HCT116 (cell line): ENCODE data around the gene CGNL1. TPM values are rescaled to one million over a fixed set of nuclear protein-coding genes. Genes with fewer than 3 reads are reported as not detected.

ENCODE experiments used
- ATAC-seq: fragments of 200-7000 bp; cut with Tn5 transposase; 2 replicates; pipeline ENCODE4 v1.9.1; 2020; ENCODE audit warnings: mild to moderate bottlenecking, moderate library complexity
- BruUV-seq: library from RNA; stranded (reverse); fragments of 400-500 nt; replicated peaks from 2 replicates; lab custom pipeline; 2021; lab: Mats Ljungman, UMichigan
- CTCF ChIA-PET: fragments of 300-600 bp; sonication (Branson Sonifier 250); formaldehyde crosslinking; loops from one replicate; lab custom pipeline; 2021; ENCODE audit warnings: antibody characterized with exemption; lab: Charles Lee
- POLR2A ChIA-PET: fragments of 300-600, 350-600 bp; sonication (Branson Sonifier 250); formaldehyde crosslinking; loops from one replicate; lab custom pipeline; 2021; ENCODE audit warnings: antibody characterized with exemption; lab: Charles Lee
- RAD21 ChIA-PET, 2 experiments: fragments of 300-600 bp; sonication (Branson Sonifier 250); formaldehyde crosslinking; loops; one replicate each; lab custom pipeline; 2023; ENCODE audit warnings: low total read pairs in 2 of 2; ENCODE audit not compliant: uncharacterized antibody in 2 of 2, unreplicated experiment in 2 of 2, low non-redundant PET in 1 of 2; lab: Charles Lee
- DNase-seq: peaks from one replicate; pipeline ENCODE4 v3.0.0-alpha.2; 2010; ENCODE audit warnings: low read depth, low spot score
- H2AFZ ChIP-seq: fragments of 200-600 bp; shearing (Covaris generic), sonication (generic); 2 replicates; pipeline ENCODE4 v1.6.1; 2017; ENCODE audit warnings: low read depth, mixed run types, mixed read lengths, antibody characterized with exemption, low read length; ENCODE audit not compliant: poor library complexity, severe bottlenecking
- H3K27ac ChIP-seq: 2 replicates; pipeline ENCODE4 v1.5.1; 2012; ENCODE audit warnings: low read depth, low read length
- H3K27me3 ChIP-seq: fragments of 200-600 bp; sonication (generic); 2 replicates; pipeline ENCODE4 v1.6.1; 2016; ENCODE audit warnings: mixed run types, low read length, mixed read lengths; ENCODE audit not compliant: insufficient read depth
- H3K36me3 ChIP-seq, 2 experiments: fragments of 200-500 bp in 1 of 2; fragments of 200-600 bp in 1 of 2; sonication (Bioruptor generic) in 1 of 2; sonication (generic) in 1 of 2; 2 replicates each; pipeline versions ENCODE4 v1.5.1 to v1.6.1; 2014 to 2016; ENCODE audit warnings: low read length in 2 of 2, inconsistent platforms in 1 of 2, mixed read lengths in 1 of 2, mixed run types in 1 of 2; ENCODE audit not compliant: insufficient read depth in 2 of 2, control insufficient read depth in 1 of 2
- H3K4me1 ChIP-seq, 2 experiments: fragments of 200-600 bp in 1 of 2; sonication (generic) in 1 of 2; 2 replicates each; pipeline versions ENCODE4 v1.5.1 to v1.6.1; 2012 to 2017; ENCODE audit warnings: low read length in 2 of 2, inconsistent platforms in 1 of 2, mild to moderate bottlenecking in 1 of 2, mixed read lengths in 1 of 2, mixed run types in 1 of 2, moderate library complexity in 1 of 2; ENCODE audit not compliant: insufficient read depth in 2 of 2, control insufficient read depth in 1 of 2
- H3K4me2 ChIP-seq: fragments of 200-600 bp; sonication (generic); 2 replicates; pipeline ENCODE4 v1.6.1; 2017; ENCODE audit warnings: mixed run types, low read length, mixed read lengths
- H3K4me3 ChIP-seq, 2 experiments: fragments of 200-600 bp in 1 of 2; sonication (generic) in 1 of 2; replicated peaks in 1 of 2; 2 replicates each; pipeline ENCODE4 v1.5.1; 2011 to 2016; ENCODE audit warnings: low read length in 2 of 2, control low read depth in 1 of 2, low read depth in 1 of 2, mild to moderate bottlenecking in 1 of 2, mixed read lengths in 1 of 2, mixed run types in 1 of 2
- H3K79me2 ChIP-seq: fragments of 200-600 bp; sonication (generic); 2 replicates; pipeline ENCODE4 v1.6.1; 2017; ENCODE audit warnings: mild to moderate bottlenecking, mixed run types, low read length, moderate library complexity, mixed read lengths; ENCODE audit not compliant: insufficient read depth
- H3K9ac ChIP-seq: fragments of 200-600 bp; sonication (generic); 2 replicates; pipeline ENCODE4 v1.6.1; 2016; ENCODE audit warnings: low read length, mixed read lengths
- H3K9me2 ChIP-seq: fragments of 200-600 bp; sonication (generic), shearing (Covaris generic); 2 replicates; pipeline ENCODE4 v1.6.1; 2017; ENCODE audit warnings: mixed run types, mild to moderate bottlenecking, moderate library complexity; ENCODE audit not compliant: insufficient read depth
- H3K9me3 ChIP-seq, 2 experiments: fragments of 200-500 bp in 1 of 2; fragments of 200-600 bp in 1 of 2; sonication (Bioruptor generic) in 1 of 2; sonication (generic) in 1 of 2; 2 replicates each; pipeline ENCODE4 v1.6.1; 2014 to 2017; ENCODE audit warnings: low read length in 2 of 2, mixed read lengths in 2 of 2, inconsistent platforms in 1 of 2, low read depth in 1 of 2, mild to moderate bottlenecking in 1 of 2, mixed run types in 1 of 2, moderate library complexity in 1 of 2; ENCODE audit not compliant: control insufficient read depth in 1 of 2, insufficient read depth in 1 of 2
- H4K20me1 ChIP-seq: fragments of 200-600 bp; sonication (generic), shearing (Covaris generic); 2 replicates; pipeline ENCODE4 v1.6.1; 2017; ENCODE audit warnings: mixed run types, mild to moderate bottlenecking, moderate library complexity; ENCODE audit not compliant: insufficient read depth
- MAX ChIP-seq: IDR thresholded peaks from 2 replicates; pipeline ENCODE4 v1.6.1; 2012
- POLR2A ChIP-seq: IDR thresholded peaks from 2 replicates; pipeline ENCODE4 v1.7.0; 2011; ENCODE audit warnings: borderline replicate concordance; ENCODE audit not compliant: insufficient read depth, insufficient read length; ENCODE audit errors: extremely low read depth
- SP1 ChIP-seq: IDR thresholded peaks from 2 replicates; pipeline ENCODE4 v1.6.1; 2012; ENCODE audit warnings: low read depth
- ZFX ChIP-seq: fragments of 450-650 bp; IDR thresholded peaks from 2 replicates; pipeline ENCODE4 v1.6.1; 2017
- ZNF274 ChIP-seq: fragments of 200-500 bp; sonication (Bioruptor generic); IDR thresholded peaks from 2 replicates; pipeline ENCODE4 v1.6.1; 2014; ENCODE audit warnings: mild to moderate bottlenecking, low read depth, low read length, inconsistent platforms
- intact Hi-C: fragments of 100-400 bp; cut with micrococcal nuclease; formaldehyde crosslinking; loops from 2 replicates; pipeline ENCODE4 v1.10.0; 2022
- total RNA-seq: library from RNA; stranded (reverse); gene quantifications from one replicate; pipeline ENCODE4 v1.2.1, GENCODE V29; 2021; ENCODE audit not compliant: unreplicated experiment
- TF ChIP-seq, protein P1 (sequence below): IDR thresholded peaks from 2 replicates; pipeline ENCODE4 v1.6.1; 2012; ENCODE audit warnings: low read depth
- TF ChIP-seq, protein P2 (sequence below): IDR thresholded peaks from 2 replicates; pipeline ENCODE4 v1.6.1; 2012

The CGNL1 gene
- total RNA-seq, 1 experiment from 2014 or later = 2.2 TPM

GRCh38 chr15:57548835-57549234 lies 172.5 kb downstream of the CGNL1 start:
- POLR2A ChIA-PET = no interaction called here
- no peak overlapping the region for H3K4me2 ChIP-seq
- no TSS peak for BruUV-seq
- intact Hi-C loops = no loop called here
- no peaks in the 10 kb centered on the region for H3K27me3 ChIP-seq
- RAD21 ChIA-PET = no interaction called here
- no peak overlapping the region for H3K4me3 ChIP-seq
- DNase-seq (no peak), ATAC-seq (no peak)
- H3K9me3 ChIP-seq = no peaks in the 10 kb centered on the region
- H3K79me2 ChIP-seq = no peaks in the 10 kb centered on the region
- no peaks in the 10 kb centered on the region for H4K20me1 ChIP-seq
- no peak overlapping the region for H3K9ac ChIP-seq
- H2AFZ ChIP-seq = no peak overlapping the region
- no peaks in the 10 kb centered on the region for H3K36me3 ChIP-seq
- CTCF ChIA-PET = interaction anchor here (1.0 kb wide), 1 partner anchor 208 kb away, joined by 3 read pairs; no protein-coding TSS in a partner anchor
- no peaks in the 10 kb centered on the region for H3K9me2 ChIP-seq
- TF ChIP-seq ZFX (no peak), POLR2A (no peak), SP1 (no peak), MAX (no peak), ZNF274 (no peak)
- TF ChIP-seq, protein P1, sequence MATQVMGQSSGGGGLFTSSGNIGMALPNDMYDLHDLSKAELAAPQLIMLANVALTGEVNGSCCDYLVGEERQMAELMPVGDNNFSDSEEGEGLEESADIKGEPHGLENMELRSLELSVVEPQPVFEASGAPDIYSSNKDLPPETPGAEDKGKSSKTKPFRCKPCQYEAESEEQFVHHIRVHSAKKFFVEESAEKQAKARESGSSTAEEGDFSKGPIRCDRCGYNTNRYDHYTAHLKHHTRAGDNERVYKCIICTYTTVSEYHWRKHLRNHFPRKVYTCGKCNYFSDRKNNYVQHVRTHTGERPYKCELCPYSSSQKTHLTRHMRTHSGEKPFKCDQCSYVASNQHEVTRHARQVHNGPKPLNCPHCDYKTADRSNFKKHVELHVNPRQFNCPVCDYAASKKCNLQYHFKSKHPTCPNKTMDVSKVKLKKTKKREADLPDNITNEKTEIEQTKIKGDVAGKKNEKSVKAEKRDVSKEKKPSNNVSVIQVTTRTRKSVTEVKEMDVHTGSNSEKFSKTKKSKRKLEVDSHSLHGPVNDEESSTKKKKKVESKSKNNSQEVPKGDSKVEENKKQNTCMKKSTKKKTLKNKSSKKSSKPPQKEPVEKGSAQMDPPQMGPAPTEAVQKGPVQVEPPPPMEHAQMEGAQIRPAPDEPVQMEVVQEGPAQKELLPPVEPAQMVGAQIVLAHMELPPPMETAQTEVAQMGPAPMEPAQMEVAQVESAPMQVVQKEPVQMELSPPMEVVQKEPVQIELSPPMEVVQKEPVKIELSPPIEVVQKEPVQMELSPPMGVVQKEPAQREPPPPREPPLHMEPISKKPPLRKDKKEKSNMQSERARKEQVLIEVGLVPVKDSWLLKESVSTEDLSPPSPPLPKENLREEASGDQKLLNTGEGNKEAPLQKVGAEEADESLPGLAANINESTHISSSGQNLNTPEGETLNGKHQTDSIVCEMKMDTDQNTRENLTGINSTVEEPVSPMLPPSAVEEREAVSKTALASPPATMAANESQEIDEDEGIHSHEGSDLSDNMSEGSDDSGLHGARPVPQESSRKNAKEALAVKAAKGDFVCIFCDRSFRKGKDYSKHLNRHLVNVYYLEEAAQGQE = no peak
- TF ChIP-seq, protein P2, sequence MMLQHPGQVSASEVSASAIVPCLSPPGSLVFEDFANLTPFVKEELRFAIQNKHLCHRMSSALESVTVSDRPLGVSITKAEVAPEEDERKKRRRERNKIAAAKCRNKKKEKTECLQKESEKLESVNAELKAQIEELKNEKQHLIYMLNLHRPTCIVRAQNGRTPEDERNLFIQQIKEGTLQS = no peak
- peaks cover 26 to 41% of the 10 kb centered on the region in 2 experiments for H3K4me1 ChIP-seq
- no peak overlapping the region for H3K27ac ChIP-seq
